PC-3 (cell line): Measurements from ENCODE around the gene MAP3K7CL. TPM values are rescaled to one million over a fixed set of nuclear protein-coding genes. Genes with fewer than 3 reads are reported as not detected.

Experiments
- ATAC-seq: fragments of 200-7000 bp; cut with Tn5 transposase; 2 replicates; pipeline ENCODE4 v1.9.1; 2020; ENCODE audit warnings: mild to moderate bottlenecking, moderate library complexity
- BruUV-seq: library from RNA; stranded (reverse); fragments of 400-500 nt; replicated peaks from 2 replicates; lab custom pipeline; 2021; lab: Mats Ljungman, UMichigan
- CTCF ChIA-PET: fragments of 300-600 bp; sonication (Branson Sonifier 250); formaldehyde crosslinking; loops from one replicate; lab custom pipeline; 2022; ENCODE audit warnings: antibody characterized with exemption; lab: Charles Lee
- POLR2A ChIA-PET: fragments of 300-600 bp; sonication (Branson Sonifier 250); formaldehyde crosslinking; loops from one replicate; lab custom pipeline; 2022; ENCODE audit warnings: antibody characterized with exemption; ENCODE audit not compliant: unreplicated experiment; lab: Charles Lee
- DNase-seq: peaks from one replicate; pipeline ENCODE4 v3.0.0-alpha.2; 2015
- H2AFZ ChIP-seq: fragments of 300-600 bp; sonication (generic); 2 replicates; pipeline ENCODE4 v1.6.0; 2016; ENCODE audit warnings: antibody characterized with exemption, low read length
- H3F3A ChIP-seq: fragments of 300-600 bp; sonication (generic); one replicate; pipeline ENCODE4 v1.6.0; 2017; ENCODE audit warnings: antibody characterized with exemption, low read length, control low read depth, mild to moderate bottlenecking; ENCODE audit not compliant: unreplicated experiment
- H3K27ac ChIP-seq: fragments of 300-600 bp; sonication (generic); 2 replicates; pipeline ENCODE4 v1.5.1; 2016; ENCODE audit warnings: mild to moderate bottlenecking, low read length
- H3K27me3 ChIP-seq: fragments of 300-600 bp; sonication (generic); 2 replicates; pipeline ENCODE4 v1.6.1; 2016; ENCODE audit warnings: low read length, mixed read lengths
- H3K36me3 ChIP-seq: fragments of 300-600 bp; sonication (generic); 2 replicates; pipeline ENCODE4 v1.6.1; 2016; ENCODE audit warnings: low read depth, mixed run types, low read length, mixed read lengths
- H3K4me1 ChIP-seq: fragments of 300-600 bp; sonication (generic); 2 replicates; pipeline ENCODE4 v1.5.1; 2016; ENCODE audit warnings: low read length; ENCODE audit not compliant: insufficient read depth
- H3K4me2 ChIP-seq: fragments of 300-600 bp; sonication (generic); 2 replicates; pipeline ENCODE4 v1.6.0; 2016; ENCODE audit warnings: low read length
- H3K4me3 ChIP-seq: fragments of 300-600 bp; sonication (generic); 2 replicates; pipeline ENCODE4 v1.5.1; 2016; ENCODE audit warnings: mild to moderate bottlenecking, low read length, mixed read lengths
- H3K79me2 ChIP-seq: fragments of 300-600 bp; sonication (generic); 2 replicates; pipeline ENCODE4 v1.6.1; 2017; ENCODE audit warnings: low read length, mixed read lengths
- H3K9ac ChIP-seq: fragments of 300-600 bp; sonication (generic); 2 replicates; pipeline ENCODE4 v1.6.0; 2016; ENCODE audit warnings: mild to moderate bottlenecking, low read length
- H3K9me2 ChIP-seq: fragments of 300-600 bp; sonication (generic); replicated peaks from 2 replicates; pipeline ENCODE4 v1.6.1; 2016; ENCODE audit warnings: mixed run types, low read length, mixed read lengths
- H3K9me3 ChIP-seq: fragments of 300-600 bp; sonication (generic); 2 replicates; pipeline ENCODE4 v1.6.1; 2016; ENCODE audit warnings: low read length, mixed read lengths
- H4K20me1 ChIP-seq: fragments of 300-600 bp; sonication (generic); 2 replicates; pipeline ENCODE4 v1.6.1; 2016; ENCODE audit warnings: low read length, mixed read lengths
- CTCF ChIP-seq: fragments of 300-600 bp; sonication (generic); conservative IDR thresholded peaks from 2 replicates; pipeline ENCODE4 v1.5.1; 2017; ENCODE audit warnings: antibody characterized with exemption, low read depth, mild to moderate bottlenecking, low read length
- EZH2 ChIP-seq: fragments of 300-600 bp; sonication (generic); IDR thresholded peaks from one replicate; pipeline ENCODE4 v1.6.1; 2017; ENCODE audit warnings: antibody characterized with exemption, mild to moderate bottlenecking, low read length; ENCODE audit not compliant: unreplicated experiment
- EZH2phosphoT487 ChIP-seq: fragments of 300-600 bp; sonication (generic); IDR thresholded peaks from 2 replicates; pipeline ENCODE4 v1.6.1; 2018; ENCODE audit warnings: mild to moderate bottlenecking, antibody characterized with exemption, low read length, borderline replicate concordance
- intact Hi-C: fragments of 100-400 bp; cut with micrococcal nuclease; formaldehyde crosslinking; loops from 2 replicates; pipeline ENCODE4 v1.9.0; 2023
- total RNA-seq: library from RNA; depleted of rRNA; stranded (reverse); fragments of >200 nt; gene quantifications from 2 replicates; pipeline ENCODE4 v1.2.3, GENCODE V29; 2014

The MAP3K7CL gene
- total RNA-seq, 1 experiment from 2014 or later = 1.3 TPM

DNA sequence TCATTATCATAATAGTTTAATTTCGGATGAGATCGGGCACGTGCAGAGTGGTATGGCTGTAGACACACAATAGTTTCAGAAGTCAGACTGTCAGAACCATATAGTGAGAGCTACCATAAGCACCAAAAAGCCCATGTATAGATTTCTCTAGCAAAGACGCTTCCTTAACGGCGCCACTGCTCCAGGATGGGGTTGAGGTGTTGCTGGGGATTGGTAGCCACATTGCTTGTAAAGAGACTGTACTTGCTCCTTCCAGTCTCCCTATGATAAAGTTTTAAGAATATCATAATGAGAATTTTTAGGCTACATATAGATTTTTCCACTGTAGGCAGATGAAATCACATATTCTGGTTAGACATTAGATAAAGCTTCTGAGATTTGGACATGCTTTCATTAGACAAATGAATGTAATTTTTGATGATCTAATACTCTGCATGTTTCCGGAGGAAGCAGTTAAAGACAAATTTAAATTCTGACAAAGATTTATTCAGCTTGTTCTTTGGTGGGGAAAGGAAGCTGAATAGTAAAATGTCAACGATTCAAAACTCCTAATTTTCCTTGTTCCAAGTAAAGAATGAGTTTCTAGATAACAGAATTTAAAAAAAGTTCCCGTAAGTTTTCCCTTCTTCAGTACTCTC, 77.7 kb downstream of the MAP3K7CL start:
- Histone ChIP-seq H3K9me2 (no peaks in the 10 kb centered on the region), H3F3A (no peaks in the 10 kb centered on the region), H3K9me3 (no peaks in the 10 kb centered on the region), H3K79me2 (no peaks in the 10 kb centered on the region), H3K27me3 (no peaks in the 10 kb centered on the region), H3K27ac (peak overlapping the region; percentile 75), H3K4me2 (peak overlapping the region; percentile 58), H4K20me1 (no peaks in the 10 kb centered on the region), H3K4me1 (peaks cover 17% of the 10 kb centered on the region), H2AFZ (peak overlapping the region; percentile 19; the same call in 1 of the 2 replicates), H3K9ac (peak overlapping the region; percentile 2; the same call in 1 of the 2 replicates), H3K36me3 (no peaks in the 10 kb centered on the region), H3K4me3 (no peak overlapping the region)
- ATAC-seq (peak; percentile 31), DNase-seq (no peak)
- POLR2A ChIA-PET = interaction anchor here (0.5 to 0.6 kb wide), 4 partner anchors 33 to 92 kb away, joined by 3 to 4 read pairs (median 3); no protein-coding TSS in a partner anchor
- TF ChIP-seq EZH2 (no peak), EZH2phosphoT487 (no peak), CTCF (no peak)
- intact Hi-C loops = loop anchor here (5.0 kb wide), 1 partner anchor 49 kb away; no protein-coding TSS in a partner anchor
- BruUV-seq = TSS peak; percentile 85
- CTCF ChIA-PET = interaction anchor here (1.0 kb wide), 1 partner anchor 140 kb away, joined by 3 read pairs; no protein-coding TSS in a partner anchor

GRCh38 chr21:29208682-29209059, 78.2 kb downstream of the MAP3K7CL start:
- H3K9me2 ChIP-seq = no peaks in the 10 kb centered on the region
- POLR2A ChIA-PET = interaction anchor here (0.5 to 0.6 kb wide), 6 partner anchors 10 to 91 kb away, joined by 3 to 4 read pairs (median 3); no protein-coding TSS in a partner anchor
- no peaks in the 10 kb centered on the region for H3F3A ChIP-seq
- peak overlapping the region; percentile 58 for H3K4me2 ChIP-seq
- H3K27me3 ChIP-seq = no peaks in the 10 kb centered on the region
- H3K4me3 ChIP-seq = no peak overlapping the region
- peak overlapping the region; percentile 75 for H3K27ac ChIP-seq
- peaks cover 17% of the 10 kb centered on the region for H3K4me1 ChIP-seq
- no peaks in the 10 kb centered on the region for H3K36me3 ChIP-seq
- peak; percentile 78 for DNase-seq
- H3K9ac ChIP-seq = peak overlapping the region; percentile 20
- intact Hi-C loops = loop anchor here (5.0 kb wide), 1 partner anchor 49 kb away; no protein-coding TSS in a partner anchor
- ATAC-seq = peak; percentile 68
- TF ChIP-seq EZH2 = no peak
- no peak for TF ChIP-seq CTCF
- no peak for TF ChIP-seq EZH2phosphoT487
- no TSS peak for BruUV-seq
- H2AFZ ChIP-seq = peak overlapping the region; percentile 19; the same call in 1 of the 2 replicates
- no peaks in the 10 kb centered on the region for H4K20me1 ChIP-seq
- CTCF ChIA-PET = interaction anchor here (1.0 kb wide), 1 partner anchor 140 kb away, joined by 3 read pairs; no protein-coding TSS in a partner anchor
- H3K9me3 ChIP-seq = no peaks in the 10 kb centered on the region
- no peaks in the 10 kb centered on the region for H3K79me2 ChIP-seq
